ENCODE results near the gene TMEM37. TPM values are rescaled to one million over a fixed set of nuclear protein-coding genes. Genes with fewer than 3 reads are reported as not detected.

TMEM37 gene
- total RNA-seq, 2 donors from 2014 or later: 24.3 to 52.1 TPM

DNA sequence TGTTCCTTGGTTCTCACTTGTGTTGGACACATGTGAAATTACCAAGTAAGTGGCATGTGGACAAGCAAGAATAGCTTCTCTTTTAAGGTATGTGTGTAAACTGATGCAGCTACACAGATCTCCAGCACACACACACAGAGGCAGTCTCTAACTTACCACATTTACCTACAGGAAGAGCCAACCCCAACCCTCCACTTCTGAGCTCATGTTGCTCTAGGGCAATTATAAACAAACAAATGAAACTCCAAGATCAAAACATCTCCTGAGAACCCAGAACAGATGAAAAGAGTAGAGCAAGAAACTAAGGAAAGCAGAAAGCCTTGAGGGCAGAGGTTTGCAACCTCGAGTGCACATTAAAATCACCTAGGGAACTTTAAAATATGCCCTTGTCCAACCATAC is 16.0 kb upstream of the TMEM37 start:
- H3K9me3 ChIP-seq: no peaks in the 10 kb centered on the region
- TF ChIP-seq, protein P1, sequence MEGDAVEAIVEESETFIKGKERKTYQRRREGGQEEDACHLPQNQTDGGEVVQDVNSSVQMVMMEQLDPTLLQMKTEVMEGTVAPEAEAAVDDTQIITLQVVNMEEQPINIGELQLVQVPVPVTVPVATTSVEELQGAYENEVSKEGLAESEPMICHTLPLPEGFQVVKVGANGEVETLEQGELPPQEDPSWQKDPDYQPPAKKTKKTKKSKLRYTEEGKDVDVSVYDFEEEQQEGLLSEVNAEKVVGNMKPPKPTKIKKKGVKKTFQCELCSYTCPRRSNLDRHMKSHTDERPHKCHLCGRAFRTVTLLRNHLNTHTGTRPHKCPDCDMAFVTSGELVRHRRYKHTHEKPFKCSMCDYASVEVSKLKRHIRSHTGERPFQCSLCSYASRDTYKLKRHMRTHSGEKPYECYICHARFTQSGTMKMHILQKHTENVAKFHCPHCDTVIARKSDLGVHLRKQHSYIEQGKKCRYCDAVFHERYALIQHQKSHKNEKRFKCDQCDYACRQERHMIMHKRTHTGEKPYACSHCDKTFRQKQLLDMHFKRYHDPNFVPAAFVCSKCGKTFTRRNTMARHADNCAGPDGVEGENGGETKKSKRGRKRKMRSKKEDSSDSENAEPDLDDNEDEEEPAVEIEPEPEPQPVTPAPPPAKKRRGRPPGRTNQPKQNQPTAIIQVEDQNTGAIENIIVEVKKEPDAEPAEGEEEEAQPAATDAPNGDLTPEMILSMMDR (IDR thresholded peaks at IDR 0.05): no peak
- H3K4me3 ChIP-seq: no peak overlapping the region
- no peaks in the 10 kb centered on the region for H3K27me3 ChIP-seq
- no peaks in the 10 kb centered on the region for H3K4me1 ChIP-seq
- no peak for DNase-seq
- no peak overlapping the region for H3K9ac ChIP-seq (ENCODE audit: low read depth in 2 of 2, low read length in 2 of 2)
- H3K36me3 ChIP-seq: no peaks in the 10 kb centered on the region
- no peak overlapping the region for H3K27ac ChIP-seq
- intact Hi-C loops (cut with DNase I): no loop called here

DNA sequence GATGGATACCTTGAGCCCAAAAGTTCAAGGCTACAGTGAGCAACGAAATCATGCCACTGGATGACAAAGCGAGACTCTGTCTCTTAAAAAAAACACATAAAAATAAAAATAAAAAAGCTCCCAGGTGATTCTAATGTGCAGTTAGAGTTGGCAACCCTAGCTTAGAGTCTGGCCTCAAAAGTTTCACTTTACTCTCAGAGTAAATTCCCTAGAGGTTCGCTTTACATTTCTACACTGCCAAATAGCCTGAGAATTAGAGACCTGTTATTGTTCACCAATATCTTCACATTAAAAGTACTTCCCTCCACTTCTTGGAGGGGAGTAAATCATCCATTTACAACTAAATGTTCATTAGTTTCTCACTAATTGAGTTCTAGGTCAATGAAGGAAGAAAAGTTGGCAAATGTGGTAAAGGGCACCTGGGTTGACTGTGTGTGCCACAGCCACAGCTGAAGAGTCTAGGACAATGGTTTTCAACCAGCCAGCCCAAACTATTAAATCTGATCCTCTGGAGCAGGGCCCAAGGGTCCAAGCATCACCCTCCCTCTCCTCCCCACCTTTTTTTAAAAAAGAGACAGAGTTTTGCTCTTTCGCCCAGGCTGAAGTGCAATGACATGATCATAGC is 15.2 kb upstream of the TMEM37 start:
- H3K27ac ChIP-seq: no peak overlapping the region
- no peak overlapping the region for H3K9ac ChIP-seq (ENCODE audit: low read depth in 2 of 2, low read length in 2 of 2)
- H3K9me3 ChIP-seq: no peaks in the 10 kb centered on the region
- intact Hi-C loops (cut with DNase I): no loop called here
- no peak overlapping the region for H3K4me3 ChIP-seq
- TF ChIP-seq, protein P1 (IDR thresholded peaks at IDR 0.05): no peak
- no peaks in the 10 kb centered on the region for H3K27me3 ChIP-seq
- no peaks in the 10 kb centered on the region for H3K4me1 ChIP-seq
- DNase-seq: no peak
- H3K36me3 ChIP-seq: no peaks in the 10 kb centered on the region

DNA sequence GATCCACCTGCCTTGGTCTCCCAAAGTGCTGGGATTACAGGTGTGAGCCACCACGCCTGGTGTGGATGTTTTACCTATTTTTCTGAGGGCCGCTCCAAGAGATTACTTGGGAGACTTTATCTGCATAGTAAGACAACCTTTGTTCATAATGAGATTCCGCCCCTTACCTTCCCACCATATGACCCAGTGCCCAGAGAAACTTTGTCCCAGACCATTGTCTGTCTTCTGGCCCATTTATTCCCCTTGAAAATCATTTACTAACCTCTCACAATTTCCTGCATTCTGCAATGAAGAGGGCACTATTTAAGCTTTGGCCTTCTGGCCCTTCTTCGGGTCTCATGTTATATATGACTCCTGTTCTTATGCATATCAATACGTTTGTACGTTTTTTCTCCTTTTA is 13.7 kb upstream of the TMEM37 start:
- Histone ChIP-seq H3K4me3 (no peak overlapping the region), H3K36me3 (no peaks in the 10 kb centered on the region), H3K9ac (ENCODE audit: low read depth in 2 of 2, low read length in 2 of 2) (no peak overlapping the region), H3K27me3 (no peaks in the 10 kb centered on the region), H3K9me3 (no peaks in the 10 kb centered on the region), H3K27ac (no peak overlapping the region), H3K4me1 (no peaks in the 10 kb centered on the region)
- intact Hi-C loops (cut with DNase I): no loop called here
- no peak for DNase-seq
- TF ChIP-seq, protein P1 (IDR thresholded peaks at IDR 0.05): no peak

DNA sequence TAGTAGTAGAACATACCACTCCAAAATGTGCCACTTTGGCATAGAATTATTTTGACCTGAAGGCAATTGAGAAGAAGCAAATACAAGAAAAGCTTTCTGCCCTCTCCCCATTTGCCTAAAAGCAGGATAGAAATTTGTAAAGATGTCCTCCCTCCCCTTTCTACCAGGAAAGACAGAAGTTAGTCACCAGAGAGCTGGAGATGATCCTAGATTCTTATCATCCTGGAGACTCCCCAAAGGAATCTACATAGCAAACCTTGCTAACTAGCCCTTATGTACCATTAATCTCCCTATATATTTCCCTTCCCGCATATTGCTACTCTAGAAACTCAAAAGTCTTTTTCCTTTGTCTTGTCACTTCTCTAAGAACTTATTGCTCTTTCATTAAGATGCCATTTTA is 12.6 kb upstream of the TMEM37 start:
- H3K9ac ChIP-seq (ENCODE audit: low read depth in 2 of 2, low read length in 2 of 2): no peak overlapping the region
- H3K36me3 ChIP-seq: no peaks in the 10 kb centered on the region
- TF ChIP-seq, protein P1 (IDR thresholded peaks at IDR 0.05): no peak
- H3K27me3 ChIP-seq: no peaks in the 10 kb centered on the region
- intact Hi-C loops (cut with DNase I): no loop called here
- no peaks in the 10 kb centered on the region for H3K4me1 ChIP-seq
- no peaks in the 10 kb centered on the region for H3K9me3 ChIP-seq
- H3K27ac ChIP-seq: no peak overlapping the region
- no peak overlapping the region for H3K4me3 ChIP-seq
- no peak for DNase-seq

DNA sequence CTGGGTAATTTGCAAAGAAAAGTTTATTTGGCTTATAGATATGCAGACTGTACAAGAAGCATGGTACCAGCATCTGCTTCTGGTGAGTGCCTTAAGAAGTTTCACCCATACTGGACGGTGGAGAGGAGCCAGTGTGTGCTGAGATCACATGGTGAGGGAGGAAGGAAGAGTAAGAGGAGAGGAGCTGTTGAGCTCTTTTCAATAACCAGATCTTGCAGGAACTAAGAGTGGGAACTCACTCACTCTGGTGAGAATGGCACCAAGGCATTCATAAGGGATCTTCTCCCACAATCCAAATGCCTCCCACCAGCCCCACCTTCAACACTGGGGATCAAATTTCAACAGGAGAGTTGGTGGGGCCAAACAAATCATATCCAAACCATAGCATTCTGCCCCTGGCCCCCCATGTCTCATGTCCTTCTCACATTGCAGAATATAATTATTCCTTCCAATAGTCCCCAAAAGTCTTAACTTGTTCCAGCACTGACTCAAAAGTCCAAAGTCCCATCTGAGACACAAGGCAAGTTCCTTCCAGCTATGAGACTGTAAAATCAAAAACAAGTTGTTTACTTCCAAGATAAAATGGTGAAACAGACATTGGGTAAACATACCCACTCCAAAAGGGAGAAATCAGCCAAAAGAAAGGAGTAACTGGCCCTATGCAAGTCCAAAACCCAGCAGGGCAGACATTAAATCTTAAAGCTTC is 11.7 kb upstream of the TMEM37 start:
- DNase-seq: no peak
- intact Hi-C loops (cut with DNase I): loop anchor here (5.0 kb wide), 1 partner anchor 57 kb away; no protein-coding TSS in a partner anchor
- Histone ChIP-seq H3K9ac (ENCODE audit: low read depth in 2 of 2, low read length in 2 of 2) (peak overlapping the region in 1 of 2 donors; percentile 10), H3K9me3 (no peaks in the 10 kb centered on the region), H3K27ac (peak overlapping the region; percentile 21), H3K36me3 (no peaks in the 10 kb centered on the region), H3K4me1 (no peaks in the 10 kb centered on the region), H3K27me3 (no peaks in the 10 kb centered on the region), H3K4me3 (no peak overlapping the region)
- TF ChIP-seq, protein P1 (IDR thresholded peaks at IDR 0.05): no peak
